Endodermal cell (in vitro differentiated cells): Measurements from ENCODE around the gene KCNH5. TPM values are rescaled to one million over a fixed set of nuclear protein-coding genes. Genes with fewer than 3 reads are reported as not detected.
A peak's percentile ranks its signal among the peaks of the same experiment; 100 is the strongest.

Source experiments
- DNase-seq: peaks from one replicate; pipeline ENCODE4 v3.0.0-alpha.2; 2017
- H3K27ac ChIP-seq: 2 replicates; pipeline ENCODE4 v1.5.1; 2013; ENCODE audit warnings: mild to moderate bottlenecking, low read depth, low read length, moderate library complexity
- H3K27me3 ChIP-seq: 2 replicates; pipeline ENCODE4 v1.6.1; 2013; ENCODE audit warnings: mild to moderate bottlenecking, low read length, moderate library complexity; ENCODE audit not compliant: insufficient read depth, control insufficient read depth, poor library complexity, severe bottlenecking
- H3K36me3 ChIP-seq: 2 replicates; pipeline ENCODE4 v1.7.0; 2013; ENCODE audit warnings: mild to moderate bottlenecking, low read length, moderate library complexity; ENCODE audit not compliant: control insufficient read depth, insufficient read depth
- H3K4me1 ChIP-seq: one replicate; pipeline ENCODE4 v1.7.0; 2013; ENCODE audit warnings: low read length; ENCODE audit not compliant: control insufficient read depth, insufficient read depth
- H3K4me3 ChIP-seq: 2 replicates; pipeline ENCODE4 v1.5.1; 2013; ENCODE audit warnings: mild to moderate bottlenecking, low read length, moderate library complexity
- H3K9ac ChIP-seq: 2 replicates; pipeline ENCODE4 v1.6.1; 2013; ENCODE audit warnings: mild to moderate bottlenecking, low read length, moderate library complexity; ENCODE audit not compliant: poor library complexity, severe bottlenecking; ENCODE audit errors: extremely low read depth
- H3K9me3 ChIP-seq: 2 replicates; pipeline ENCODE4 v1.6.1; 2013; ENCODE audit warnings: mild to moderate bottlenecking, low read length, moderate library complexity; ENCODE audit not compliant: control insufficient read depth
- H3K27ac Mint-ChIP-seq: 2 replicates; pipeline ENCODE4 v1.8.0; 2020; ENCODE audit warnings: mixed read lengths
- H3K27me3 Mint-ChIP-seq: 2 replicates; pipeline ENCODE4 v1.8.0; 2021; ENCODE audit warnings: mild to moderate bottlenecking, mixed read lengths; ENCODE audit not compliant: insufficient read depth
- H3K36me3 Mint-ChIP-seq: 2 replicates; pipeline ENCODE4 v1.8.0; 2020; ENCODE audit warnings: low read depth, mixed read lengths
- H3K4me1 Mint-ChIP-seq: 2 replicates; pipeline ENCODE4 v1.8.0; 2020; ENCODE audit warnings: mixed read lengths
- H3K4me3 Mint-ChIP-seq: 2 replicates; pipeline ENCODE4 v1.8.0; 2020; ENCODE audit warnings: mild to moderate bottlenecking, moderate library complexity, mixed read lengths
- H3K9me3 Mint-ChIP-seq: 2 replicates; pipeline ENCODE4 v1.8.0; 2020; ENCODE audit warnings: mild to moderate bottlenecking, mixed read lengths
- CTCF ChIP-seq: fragments of 200-600 bp; sonication (generic); conservative IDR thresholded peaks from 2 replicates; pipeline ENCODE4 v1.5.0; 2021; ENCODE audit warnings: antibody characterized with exemption, mild to moderate bottlenecking
- WGBS, 2 experiments: methylation state at CpG; one replicate each; pipeline versions ENCODE4 v1.1.5 to v1.1.7; 2013; ENCODE audit warnings: missing lambda C conversion rate in 2 of 2, mixed read lengths in 1 of 2; ENCODE audit not compliant: insufficient coverage in 1 of 2, insufficient read length in 1 of 2; 5-methylcytosine and 5-hydroxymethylcytosine counted together
- total RNA-seq, 2 donors: library from RNA; stranded (reverse); fragmentation: NEBNext Ultra II Directional in 1 of 2; extraction: Animal tissue kit (Norgen Biotek cat#: 25700) in 1 of 2; gene quantifications; 2 replicates in 1 of 2; 3 replicates in 1 of 2; pipeline ENCODE4 v1.2.1, GENCODE V29; 2021

Gene KCNH5
- total RNA-seq, 2 donors from 2014 or later: 2.5 to 3.9 TPM

GRCh38 chr14:62687818-62688217 lies 357.4 kb downstream of the KCNH5 start:
- H3K27ac ChIP-seq: no peak overlapping the region
- H3K27me3 ChIP-seq: no peaks in the 10 kb centered on the region
- H3K4me3 ChIP-seq: peak overlapping the region; percentile 58
- peaks cover 8% of the 10 kb centered on the region for H3K4me1 ChIP-seq
- no peak for TF ChIP-seq CTCF
- Mint-ChIP-seq H3K9me3 (peaks cover 29% of the 10 kb centered on the region), H3K4me1 (peaks cover 22% of the 10 kb centered on the region), H3K27me3 (no peaks in the 10 kb centered on the region), H3K36me3 (peaks cover 17% of the 10 kb centered on the region), H3K4me3 (no peak overlapping the region), H3K27ac (no peak overlapping the region)
- no peaks in the 10 kb centered on the region for H3K36me3 ChIP-seq
- 100% methylated on average over 1 to 2 of the region's 2 CpGs for WGBS, 2 experiments
- no peak for DNase-seq
- H3K9ac ChIP-seq: no peak overlapping the region
- H3K9me3 ChIP-seq: peaks cover 27% of the 10 kb centered on the region

- TF ChIP-seq CTCF: no peak
- H3K4me1 ChIP-seq: no peaks in the 10 kb centered on the region
- no peak overlapping the region for H3K27ac ChIP-seq
- H3K9me3 Mint-ChIP-seq: peaks cover 27% of the 10 kb centered on the region
- H3K4me3 ChIP-seq: no peak overlapping the region
- no peaks in the 10 kb centered on the region for H3K27me3 ChIP-seq
- DNase-seq: no peak
- H3K9ac ChIP-seq: no peak overlapping the region
- no peak overlapping the region for H3K27ac Mint-ChIP-seq
- H3K27me3 Mint-ChIP-seq: no peaks in the 10 kb centered on the region
- 100% methylated on average over 1 of the region's 2 CpGs; no CpG with 5 or more reads in 1 of the 2 experiments for WGBS, 2 experiments
- peaks cover 17% of the 10 kb centered on the region for H3K36me3 Mint-ChIP-seq
- H3K36me3 ChIP-seq: no peaks in the 10 kb centered on the region
- H3K4me1 Mint-ChIP-seq: peaks cover 27% of the 10 kb centered on the region
- no peak overlapping the region for H3K4me3 Mint-ChIP-seq
- peaks cover 27% of the 10 kb centered on the region for H3K9me3 ChIP-seq
Observed at GRCh38 chr14:62684376-62684775, 360.9 kb downstream of the KCNH5 start.

- peaks cover 28% of the 10 kb centered on the region for H3K4me1 Mint-ChIP-seq
- H3K27me3 ChIP-seq: no peaks in the 10 kb centered on the region
- TF ChIP-seq CTCF: no peak
- DNase-seq: no peak
- H3K27ac ChIP-seq: no peak overlapping the region
- H3K4me3 Mint-ChIP-seq: no peak overlapping the region
- H3K36me3 Mint-ChIP-seq: peaks cover 4% of the 10 kb centered on the region
- peak overlapping the region; percentile 23 for H3K27ac Mint-ChIP-seq
- H3K4me3 ChIP-seq: no peak overlapping the region
- H3K4me1 ChIP-seq: no peaks in the 10 kb centered on the region
- WGBS, 2 experiments: 91 to 95% methylated on average over 7 of the region's 7 CpGs
- no peaks in the 10 kb centered on the region for H3K36me3 ChIP-seq
- H3K27me3 Mint-ChIP-seq: no peaks in the 10 kb centered on the region
- H3K9ac ChIP-seq: no peak overlapping the region
- H3K9me3 Mint-ChIP-seq: peaks cover 5% of the 10 kb centered on the region
- H3K9me3 ChIP-seq: peaks cover 6% of the 10 kb centered on the region
Observed at GRCh38 chr14:62682208-62682607, 363.1 kb downstream of the KCNH5 start.
